ENCODE measurements around the gene KLHL30.

The KLHL30 gene

GRCh38 chr2:238098901-238099713 is 39.4 kb upstream of the KLHL30 start:
- H3K4me3 ChIP-seq (ENCODE audit: low read depth, low read length): no peak overlapping the region
- ChIA-PET POLR2A (no interaction called here), CTCF (interaction anchor here (0.9 kb wide), 1 partner anchor 10 kb away, joined by 4 read pairs; no protein-coding TSS in a partner anchor)
- TF ChIP-seq, protein P1, sequence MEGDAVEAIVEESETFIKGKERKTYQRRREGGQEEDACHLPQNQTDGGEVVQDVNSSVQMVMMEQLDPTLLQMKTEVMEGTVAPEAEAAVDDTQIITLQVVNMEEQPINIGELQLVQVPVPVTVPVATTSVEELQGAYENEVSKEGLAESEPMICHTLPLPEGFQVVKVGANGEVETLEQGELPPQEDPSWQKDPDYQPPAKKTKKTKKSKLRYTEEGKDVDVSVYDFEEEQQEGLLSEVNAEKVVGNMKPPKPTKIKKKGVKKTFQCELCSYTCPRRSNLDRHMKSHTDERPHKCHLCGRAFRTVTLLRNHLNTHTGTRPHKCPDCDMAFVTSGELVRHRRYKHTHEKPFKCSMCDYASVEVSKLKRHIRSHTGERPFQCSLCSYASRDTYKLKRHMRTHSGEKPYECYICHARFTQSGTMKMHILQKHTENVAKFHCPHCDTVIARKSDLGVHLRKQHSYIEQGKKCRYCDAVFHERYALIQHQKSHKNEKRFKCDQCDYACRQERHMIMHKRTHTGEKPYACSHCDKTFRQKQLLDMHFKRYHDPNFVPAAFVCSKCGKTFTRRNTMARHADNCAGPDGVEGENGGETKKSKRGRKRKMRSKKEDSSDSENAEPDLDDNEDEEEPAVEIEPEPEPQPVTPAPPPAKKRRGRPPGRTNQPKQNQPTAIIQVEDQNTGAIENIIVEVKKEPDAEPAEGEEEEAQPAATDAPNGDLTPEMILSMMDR (IDR thresholded peaks at IDR 0.05; ENCODE audit: insufficient read depth, low read length, missing control alignments): no peak
- no peak for DNase-seq (ENCODE audit: low read depth, low spot score)

GRCh38 chr2:238099714-238100048 is 38.8 kb upstream of the KLHL30 start:
- CTCF ChIA-PET: no interaction called here
- POLR2A ChIA-PET: no interaction called here
- H3K4me3 ChIP-seq (ENCODE audit: low read depth, low read length): no peak overlapping the region
- DNase-seq (ENCODE audit: low read depth, low spot score): no peak
- TF ChIP-seq, protein P1 (IDR thresholded peaks at IDR 0.05; ENCODE audit: insufficient read depth, low read length, missing control alignments): no peak

GRCh38 chr2:238100049-238100820 is 38.2 kb upstream of the KLHL30 start, which contains the start of gene ESPNL:
ESPNL (plus strand) TSS chr2:238100340; CDS start chr2:238100420, 80 bp downstream.
- TF ChIP-seq, protein P1 (IDR thresholded peaks at IDR 0.05; ENCODE audit: insufficient read depth, low read length, missing control alignments): no peak
- H3K4me3 ChIP-seq (ENCODE audit: low read depth, low read length): no peak within 1 kb of the TSS
- no peak for DNase-seq (ENCODE audit: low read depth, low spot score)
- CTCF ChIA-PET: no interaction called here
- POLR2A ChIA-PET: no interaction called here

- DNase-seq (ENCODE audit: low read depth, low spot score): no peak
- ChIA-PET POLR2A (no interaction called here), CTCF (no interaction called here)
- no peak overlapping the region for H3K4me3 ChIP-seq (ENCODE audit: low read depth, low read length)
- TF ChIP-seq, protein P1 (IDR thresholded peaks at IDR 0.05; ENCODE audit: insufficient read depth, low read length, missing control alignments): no peak
Observed at GRCh38 chr2:238100821-238101771, 37.4 kb upstream of the KLHL30 start.

DNA sequence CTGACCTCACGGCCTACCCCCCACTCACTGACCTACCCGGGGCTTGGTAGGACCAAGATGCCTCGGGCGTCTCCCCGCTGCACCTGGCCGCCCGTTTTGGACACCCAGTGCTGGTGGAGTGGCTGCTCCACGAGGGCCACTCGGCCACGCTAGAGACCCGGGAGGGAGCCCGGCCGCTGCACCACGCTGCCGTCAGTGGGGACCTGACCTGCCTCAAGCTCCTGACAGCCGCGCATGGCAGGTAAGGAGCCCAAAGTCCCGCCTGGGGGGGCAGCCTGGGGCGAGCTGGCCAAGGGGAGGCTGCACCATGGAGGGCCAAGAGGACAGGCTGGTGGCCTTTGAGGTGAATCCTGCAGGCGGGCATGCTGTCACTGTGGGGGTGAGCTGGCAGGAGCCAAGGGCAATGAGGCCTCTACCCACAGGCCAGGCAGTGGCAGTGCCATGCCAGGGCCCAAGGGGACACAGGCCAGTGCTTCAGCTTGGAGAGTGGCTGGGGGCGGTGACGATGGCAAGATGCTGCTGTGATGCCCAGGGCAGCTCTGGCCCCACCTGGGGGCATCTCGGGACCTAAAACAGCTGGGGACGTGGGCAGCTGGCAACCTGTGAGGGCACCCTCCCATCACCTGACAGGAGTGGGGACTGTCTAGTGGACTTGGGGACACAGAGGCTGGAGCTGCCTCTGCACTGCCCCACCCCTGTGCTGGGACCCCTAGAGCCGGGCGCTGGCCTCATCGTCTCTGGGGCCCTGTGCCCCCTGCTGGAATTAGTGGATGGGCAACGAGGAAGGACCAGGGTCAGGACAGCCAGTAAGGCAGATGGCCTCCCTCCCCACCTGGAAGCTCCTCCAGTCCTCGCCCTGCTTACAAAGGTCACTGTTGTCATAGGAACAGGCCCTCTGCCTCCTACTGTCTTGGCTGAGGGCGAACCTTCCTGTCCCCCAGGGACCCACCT is 36.3 kb upstream of the KLHL30 start:
- DNase-seq (ENCODE audit: low read depth, low spot score): no peak
- POLR2A ChIA-PET: no interaction called here
- H3K4me3 ChIP-seq (ENCODE audit: low read depth, low read length): no peak overlapping the region
- CTCF ChIA-PET: no interaction called here
- TF ChIP-seq, protein P1 (IDR thresholded peaks at IDR 0.05; ENCODE audit: insufficient read depth, low read length, missing control alignments): no peak
